ENCODE results near the gene HNRNPA1. TPM values are rescaled to one million over a fixed set of nuclear protein-coding genes. Genes with fewer than 3 reads are reported as not detected.

Gene HNRNPA1
- total RNA-seq, 1 experiment from 2014 or later: 2,589 TPM

DNA sequence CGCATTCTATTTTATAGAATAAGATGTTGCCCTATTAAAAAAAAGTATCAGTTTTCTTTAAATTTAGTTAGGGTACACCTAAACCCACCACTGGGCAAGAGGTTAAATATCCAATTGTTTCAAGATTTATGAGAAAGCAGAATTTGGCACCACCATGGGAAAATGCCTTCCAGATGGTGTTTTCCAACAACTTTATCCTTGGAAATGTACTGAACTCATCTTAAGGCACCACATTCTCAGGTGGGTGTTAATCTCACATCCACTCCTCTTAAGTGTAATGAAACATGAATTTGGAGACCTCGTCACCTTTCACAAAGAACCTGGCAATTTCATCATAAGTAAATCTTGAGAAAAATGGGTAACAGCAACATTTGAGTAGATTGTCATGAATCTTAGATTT, 13.7 kb upstream of the HNRNPA1 start:
- Mint-ChIP-seq H3K36me3 (0 out of 2 replicates have a peak, but pooled peaks cover 4% of the 10 kb centered on the region), H3K27me3 (ENCODE audit: low read depth) (no peaks in the 10 kb centered on the region), H3K9me3 (no peaks in the 10 kb centered on the region), H3K27ac (peak overlapping the region; percentile 13), H3K4me1 (peaks cover 31% of the 10 kb centered on the region), H3K4me3 (no peak overlapping the region)
- DNase-seq (ENCODE audit: low spot score) (no peak), ATAC-seq (no peak)
- TF ChIP-seq TEAD4 (CRISPR knock-in tag; IDR thresholded peaks at IDR 0.05) (no peak), ZNF512 (CRISPR knock-in tag; IDR thresholded peaks at IDR 0.05; ENCODE audit: borderline replicate concordance) (no peak), RELA (CRISPR knock-in tag; IDR thresholded peaks at IDR 0.05; ENCODE audit: borderline replicate concordance) (no peak), ZNF219 (CRISPR knock-in tag; IDR thresholded peaks at IDR 0.05; ENCODE audit: borderline replicate concordance) (no peak), NFYB (CRISPR knock-in tag; conservative IDR thresholded peaks at IDR 0.05; ENCODE audit: low read depth) (no peak), ESRRA (CRISPR knock-in tag; IDR thresholded peaks at IDR 0.05; ENCODE audit: borderline replicate concordance) (no peak), ZNF121 (CRISPR knock-in tag; IDR thresholded peaks at IDR 0.05) (no peak), FOXJ3 (CRISPR knock-in tag; IDR thresholded peaks at IDR 0.05; ENCODE audit: borderline replicate concordance) (no peak), NFE2L1 (CRISPR knock-in tag; IDR thresholded peaks at IDR 0.05) (no peak), NFATC4 (CRISPR knock-in tag; IDR thresholded peaks at IDR 0.05) (no peak), ATF6 (CRISPR knock-in tag; IDR thresholded peaks at IDR 0.05) (no peak), ATF2 (CRISPR knock-in tag; IDR thresholded peaks at IDR 0.05; ENCODE audit: borderline replicate concordance, low read depth) (no peak), TEAD1 (CRISPR knock-in tag; IDR thresholded peaks at IDR 0.05) (no peak)
- TF ChIP-seq, protein P1, sequence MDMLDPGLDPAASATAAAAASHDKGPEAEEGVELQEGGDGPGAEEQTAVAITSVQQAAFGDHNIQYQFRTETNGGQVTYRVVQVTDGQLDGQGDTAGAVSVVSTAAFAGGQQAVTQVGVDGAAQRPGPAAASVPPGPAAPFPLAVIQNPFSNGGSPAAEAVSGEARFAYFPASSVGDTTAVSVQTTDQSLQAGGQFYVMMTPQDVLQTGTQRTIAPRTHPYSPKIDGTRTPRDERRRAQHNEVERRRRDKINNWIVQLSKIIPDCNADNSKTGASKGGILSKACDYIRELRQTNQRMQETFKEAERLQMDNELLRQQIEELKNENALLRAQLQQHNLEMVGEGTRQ (CRISPR knock-in tag; IDR thresholded peaks at IDR 0.05): no peak
- CTCF ChIA-PET: interaction anchor here (2.1 kb wide), 1 partner anchor 58 kb away, joined by 5 read pairs; the partner anchor contains the start of gene COPZ1
- POLR2A ChIA-PET: interaction anchor here (1.4 kb wide), 1 partner anchor 20 kb away, joined by 6 read pairs; no protein-coding TSS in a partner anchor

- POLR2A ChIA-PET: interaction anchor here (0.6 to 2.7 kb wide), 3 partner anchors 9 to 11 kb away, joined by 3 to 8 read pairs (median 7); partner anchors contain the start of gene CBX5
- Mint-ChIP-seq H3K4me3 (no peak overlapping the region), H3K27me3 (ENCODE audit: low read depth) (no peaks in the 10 kb centered on the region), H3K36me3 (peaks cover 26% of the 10 kb centered on the region), H3K9me3 (no peaks in the 10 kb centered on the region), H3K4me1 (peaks cover 4% of the 10 kb centered on the region), H3K27ac (peak overlapping the region; percentile 78)
- DNase-seq (ENCODE audit: low spot score): no peak
- ATAC-seq: no peak
- CTCF ChIA-PET: interaction anchor here (1.1 to 2.6 kb wide), 2 partner anchors 19 to 62 kb away, joined by 3 to 9 read pairs; no protein-coding TSS in a partner anchor
- no peak for TF ChIP-seq JAZF1 (CRISPR knock-in tag; IDR thresholded peaks at IDR 0.05)
- TF ChIP-seq GTF2I (CRISPR knock-in tag; conservative IDR thresholded peaks at IDR 0.05): no peak
- TF ChIP-seq PRDM15 (CRISPR knock-in tag; IDR thresholded peaks at IDR 0.05): no peak
- no peak for TF ChIP-seq FOXP1 (CRISPR knock-in tag; IDR thresholded peaks at IDR 0.05; ENCODE audit: borderline replicate concordance)
- no peak for TF ChIP-seq ZNF317 (CRISPR knock-in tag; IDR thresholded peaks at IDR 0.05; ENCODE audit: borderline replicate concordance, low read depth)
- TF ChIP-seq MLX (CRISPR knock-in tag; IDR thresholded peaks at IDR 0.05): no peak
- TF ChIP-seq ZNF671 (CRISPR knock-in tag; IDR thresholded peaks at IDR 0.05): no peak
- TF ChIP-seq NFYB (CRISPR knock-in tag; conservative IDR thresholded peaks at IDR 0.05; ENCODE audit: low read depth): no peak
- TF ChIP-seq, protein P2, sequence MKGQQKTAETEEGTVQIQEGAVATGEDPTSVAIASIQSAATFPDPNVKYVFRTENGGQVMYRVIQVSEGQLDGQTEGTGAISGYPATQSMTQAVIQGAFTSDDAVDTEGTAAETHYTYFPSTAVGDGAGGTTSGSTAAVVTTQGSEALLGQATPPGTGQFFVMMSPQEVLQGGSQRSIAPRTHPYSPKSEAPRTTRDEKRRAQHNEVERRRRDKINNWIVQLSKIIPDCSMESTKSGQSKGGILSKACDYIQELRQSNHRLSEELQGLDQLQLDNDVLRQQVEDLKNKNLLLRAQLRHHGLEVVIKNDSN (CRISPR knock-in tag; IDR thresholded peaks at IDR 0.05): no peak
- TF ChIP-seq, protein P3, sequence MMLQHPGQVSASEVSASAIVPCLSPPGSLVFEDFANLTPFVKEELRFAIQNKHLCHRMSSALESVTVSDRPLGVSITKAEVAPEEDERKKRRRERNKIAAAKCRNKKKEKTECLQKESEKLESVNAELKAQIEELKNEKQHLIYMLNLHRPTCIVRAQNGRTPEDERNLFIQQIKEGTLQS (CRISPR knock-in tag; conservative IDR thresholded peaks at IDR 0.05): no peak
- no peak for TF ChIP-seq RORB (CRISPR knock-in tag; IDR thresholded peaks at IDR 0.05)
- TF ChIP-seq ATF1 (CRISPR knock-in tag; IDR thresholded peaks at IDR 0.05): no peak
These were observed 10.2 kb upstream of the HNRNPA1 start for GRCh38 chr12:54270345-54270744.

All from WTC11 (cell line).